ENCODE results near the gene VIT.

VIT gene

DNA sequence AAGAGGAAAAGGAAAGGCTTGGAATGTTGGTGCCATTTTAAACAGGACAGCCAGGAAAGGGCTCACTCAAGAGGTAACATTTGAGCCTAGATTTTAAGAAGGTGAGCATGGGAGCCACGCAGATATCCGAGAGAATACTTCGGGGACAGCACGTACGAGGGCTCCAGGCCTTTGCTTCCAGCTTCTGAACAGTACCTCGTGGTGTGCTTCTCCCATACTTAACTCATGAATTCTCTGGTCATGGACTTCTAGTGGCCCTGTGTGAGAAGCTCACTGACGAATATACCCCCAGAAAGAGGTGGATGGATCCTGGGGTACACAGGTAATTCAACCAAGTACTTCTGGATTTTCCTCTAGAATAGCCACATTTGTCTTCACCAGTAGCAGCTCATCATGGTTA is 2.7 kb upstream of the VIT start:
- H4K20me1 ChIP-seq (ENCODE audit: insufficient read depth, low read length, poor library complexity, severe bottlenecking), result no peaks in the 10 kb centered on the region
- no peak overlapping the region for H3K9ac ChIP-seq (ENCODE audit: low read depth, low read length, poor library complexity, severe bottlenecking)
- H3K4me2 ChIP-seq (ENCODE audit: low read depth, low read length, poor library complexity, severe bottlenecking), result no peak overlapping the region
- H3K36me3 ChIP-seq (ENCODE audit: insufficient read depth, low read length), result no peaks in the 10 kb centered on the region
- no peak for TF ChIP-seq EZH2phosphoT487 (IDR thresholded peaks at IDR 0.05; ENCODE audit: borderline replicate concordance)
- TF ChIP-seq, protein P1, sequence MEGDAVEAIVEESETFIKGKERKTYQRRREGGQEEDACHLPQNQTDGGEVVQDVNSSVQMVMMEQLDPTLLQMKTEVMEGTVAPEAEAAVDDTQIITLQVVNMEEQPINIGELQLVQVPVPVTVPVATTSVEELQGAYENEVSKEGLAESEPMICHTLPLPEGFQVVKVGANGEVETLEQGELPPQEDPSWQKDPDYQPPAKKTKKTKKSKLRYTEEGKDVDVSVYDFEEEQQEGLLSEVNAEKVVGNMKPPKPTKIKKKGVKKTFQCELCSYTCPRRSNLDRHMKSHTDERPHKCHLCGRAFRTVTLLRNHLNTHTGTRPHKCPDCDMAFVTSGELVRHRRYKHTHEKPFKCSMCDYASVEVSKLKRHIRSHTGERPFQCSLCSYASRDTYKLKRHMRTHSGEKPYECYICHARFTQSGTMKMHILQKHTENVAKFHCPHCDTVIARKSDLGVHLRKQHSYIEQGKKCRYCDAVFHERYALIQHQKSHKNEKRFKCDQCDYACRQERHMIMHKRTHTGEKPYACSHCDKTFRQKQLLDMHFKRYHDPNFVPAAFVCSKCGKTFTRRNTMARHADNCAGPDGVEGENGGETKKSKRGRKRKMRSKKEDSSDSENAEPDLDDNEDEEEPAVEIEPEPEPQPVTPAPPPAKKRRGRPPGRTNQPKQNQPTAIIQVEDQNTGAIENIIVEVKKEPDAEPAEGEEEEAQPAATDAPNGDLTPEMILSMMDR (conservative IDR thresholded peaks at IDR 0.05; ENCODE audit: low read length), result no peak
- no peaks in the 10 kb centered on the region for H3K27me3 ChIP-seq (ENCODE audit: insufficient read depth, low read length, poor library complexity, severe bottlenecking)
- no peaks in the 10 kb centered on the region for H3K9me2 ChIP-seq (replicated peaks; ENCODE audit: low read depth, low read length)
- no peaks in the 10 kb centered on the region for H3F3A ChIP-seq (ENCODE audit: low read depth)
- no peaks in the 10 kb centered on the region for H3K79me2 ChIP-seq (ENCODE audit: insufficient read depth, low read length)
- H3K4me3 ChIP-seq (ENCODE audit: low read length, poor library complexity, severe bottlenecking), result no peak overlapping the region
- no peak overlapping the region for H2AFZ ChIP-seq (ENCODE audit: low read length)
- no peaks in the 10 kb centered on the region for H3K4me1 ChIP-seq (ENCODE audit: insufficient read depth, low read length, poor library complexity, severe bottlenecking)
- no peaks in the 10 kb centered on the region for H3K9me3 ChIP-seq (ENCODE audit: insufficient read depth, low read depth, low read length)

DNA sequence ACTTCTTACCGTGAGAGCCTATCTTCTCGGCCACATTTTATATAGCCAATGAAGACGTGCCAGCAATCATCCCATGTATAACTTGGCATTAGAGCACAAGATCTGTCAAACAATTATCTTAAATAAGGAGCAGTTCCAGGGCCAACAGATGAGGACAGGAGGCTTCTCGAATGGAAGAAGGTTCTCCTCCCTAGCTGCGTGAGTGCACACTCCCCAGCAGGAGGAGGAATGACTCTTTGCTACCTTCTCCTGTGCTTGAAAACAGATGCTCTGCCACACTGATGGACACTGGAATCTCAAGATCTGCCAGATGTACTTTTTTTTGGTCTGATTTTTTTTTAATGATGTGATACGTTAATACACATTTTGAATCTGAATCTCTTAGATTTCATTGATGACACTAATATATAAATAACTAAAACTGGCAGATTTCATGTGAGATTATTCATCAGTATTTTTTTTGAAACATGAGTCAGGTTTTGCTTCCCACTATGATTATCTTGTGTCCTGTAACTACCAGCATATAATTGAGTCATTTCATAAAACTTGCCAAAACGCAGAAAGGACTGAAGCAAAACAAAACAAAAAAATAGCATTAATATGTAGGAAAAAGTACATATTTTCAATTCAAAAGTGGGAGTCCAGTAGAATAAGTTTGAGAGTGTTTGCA is 626 bp upstream of the VIT start:
- no peaks in the 10 kb centered on the region for H3K9me2 ChIP-seq (replicated peaks; ENCODE audit: low read depth, low read length)
- no peaks in the 10 kb centered on the region for H3K36me3 ChIP-seq (ENCODE audit: insufficient read depth, low read length)
- H3F3A ChIP-seq (ENCODE audit: low read depth), result no peaks in the 10 kb centered on the region
- H3K79me2 ChIP-seq (ENCODE audit: insufficient read depth, low read length), result no peaks in the 10 kb centered on the region
- TF ChIP-seq, protein P1 (conservative IDR thresholded peaks at IDR 0.05; ENCODE audit: low read length), result no peak
- TF ChIP-seq EZH2phosphoT487 (IDR thresholded peaks at IDR 0.05; ENCODE audit: borderline replicate concordance), result no peak
- no peak overlapping the region for H3K9ac ChIP-seq (ENCODE audit: low read depth, low read length, poor library complexity, severe bottlenecking)
- H3K27me3 ChIP-seq (ENCODE audit: insufficient read depth, low read length, poor library complexity, severe bottlenecking), result no peaks in the 10 kb centered on the region
- no peak overlapping the region for H3K4me2 ChIP-seq (ENCODE audit: low read depth, low read length, poor library complexity, severe bottlenecking)
- no peak overlapping the region for H3K4me3 ChIP-seq (ENCODE audit: low read length, poor library complexity, severe bottlenecking)
- H2AFZ ChIP-seq (ENCODE audit: low read length), result no peak overlapping the region
- H3K9me3 ChIP-seq (ENCODE audit: insufficient read depth, low read depth, low read length), result no peaks in the 10 kb centered on the region
- H3K4me1 ChIP-seq (ENCODE audit: insufficient read depth, low read length, poor library complexity, severe bottlenecking), result no peaks in the 10 kb centered on the region
- no peaks in the 10 kb centered on the region for H4K20me1 ChIP-seq (ENCODE audit: insufficient read depth, low read length, poor library complexity, severe bottlenecking)

DNA sequence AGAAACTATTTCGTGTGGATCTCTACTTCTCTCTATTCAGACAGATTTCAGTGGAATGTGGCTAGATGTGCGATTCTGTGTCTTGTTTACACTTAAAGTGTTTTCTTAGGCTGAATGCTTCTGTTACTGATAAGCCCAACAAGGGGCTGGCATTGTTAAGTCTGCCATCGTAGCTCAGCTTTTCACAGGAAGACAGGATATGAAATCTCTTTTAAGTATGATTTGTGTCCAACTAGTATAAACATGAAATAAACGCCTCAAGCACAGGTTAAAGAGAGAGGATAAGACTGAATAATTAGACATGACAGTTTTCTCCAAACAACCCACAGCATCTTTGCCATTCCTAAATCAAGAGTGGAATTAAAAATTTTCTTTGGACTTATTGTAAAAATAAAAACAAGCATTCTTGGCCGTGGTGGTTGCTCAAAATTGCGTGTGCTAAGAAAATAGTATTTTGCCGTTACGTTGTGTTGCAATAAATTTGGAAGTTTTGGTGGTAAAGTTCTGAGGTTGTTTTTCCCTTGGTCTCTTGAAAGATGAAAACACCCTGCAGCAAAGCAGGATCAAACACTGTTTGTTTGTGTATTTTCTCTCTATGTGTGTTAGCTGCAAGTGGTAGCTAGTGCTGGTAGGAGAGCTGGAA is 1.0 kb downstream of the VIT start:
- no peaks in the 10 kb centered on the region for H3K9me2 ChIP-seq (replicated peaks; ENCODE audit: low read depth, low read length)
- no peak overlapping the region for H3K9ac ChIP-seq (ENCODE audit: low read depth, low read length, poor library complexity, severe bottlenecking)
- no peaks in the 10 kb centered on the region for H3K27me3 ChIP-seq (ENCODE audit: insufficient read depth, low read length, poor library complexity, severe bottlenecking)
- H3K36me3 ChIP-seq (ENCODE audit: insufficient read depth, low read length), result no peaks in the 10 kb centered on the region
- H3F3A ChIP-seq (ENCODE audit: low read depth), result no peaks in the 10 kb centered on the region
- H3K4me1 ChIP-seq (ENCODE audit: insufficient read depth, low read length, poor library complexity, severe bottlenecking), result no peaks in the 10 kb centered on the region
- H4K20me1 ChIP-seq (ENCODE audit: insufficient read depth, low read length, poor library complexity, severe bottlenecking), result no peaks in the 10 kb centered on the region
- no peak overlapping the region for H3K4me2 ChIP-seq (ENCODE audit: low read depth, low read length, poor library complexity, severe bottlenecking)
- H3K4me3 ChIP-seq (ENCODE audit: low read length, poor library complexity, severe bottlenecking), result no peak overlapping the region
- no peaks in the 10 kb centered on the region for H3K9me3 ChIP-seq (ENCODE audit: insufficient read depth, low read depth, low read length)
- TF ChIP-seq, protein P1 (conservative IDR thresholded peaks at IDR 0.05; ENCODE audit: low read length), result no peak
- no peak for TF ChIP-seq EZH2phosphoT487 (IDR thresholded peaks at IDR 0.05; ENCODE audit: borderline replicate concordance)
- H2AFZ ChIP-seq (ENCODE audit: low read length), result no peak overlapping the region
- H3K79me2 ChIP-seq (ENCODE audit: insufficient read depth, low read length), result no peaks in the 10 kb centered on the region

Measured in Loucy (cell line).